SK-N-MC (cell line): Measurements from ENCODE around the gene LAMB4.

Experiments
- EZH2 ChIP-seq: fragments of 200-600 bp; sonication (generic); IDR thresholded peaks from one replicate; pipeline ENCODE4 v1.6.1; 2017; ENCODE audit warnings: antibody characterized with exemption
- POLR2AphosphoS5 ChIP-seq: IDR thresholded peaks from 2 replicates; pipeline ENCODE4 v1.6.1; 2012; ENCODE audit warnings: mild to moderate bottlenecking, low read depth, low read length, borderline replicate concordance

DNA sequence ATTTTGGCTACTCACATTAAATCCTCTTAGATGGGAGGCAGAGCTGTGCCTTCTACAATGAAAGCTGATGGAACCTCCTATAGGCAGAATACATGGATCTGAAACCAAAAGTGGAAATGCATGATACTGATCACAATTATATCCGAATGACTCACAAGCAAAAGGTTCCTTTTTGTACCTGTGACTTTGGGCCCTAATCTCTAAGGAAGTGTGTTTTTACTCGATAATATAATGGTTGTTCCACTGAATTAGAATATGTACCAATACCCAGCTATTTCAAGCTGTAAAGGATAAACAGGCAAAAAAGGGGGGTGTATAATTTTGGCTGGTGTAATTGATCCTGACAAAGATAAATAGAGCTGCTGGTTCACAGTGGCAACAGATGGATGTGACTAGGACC is 109.6 kb downstream of the LAMB4 start:
- TF ChIP-seq POLR2AphosphoS5 (no peak), EZH2 (no peak)
